NCI-H146 treated with DMSO at 0.1 percent for 48 hours (cell line): ENCODE measurements around the gene DEDD.

Source experiments
- DNase-seq: peaks from one replicate; lab custom pipeline; 2025; ENCODE audit not compliant: unreplicated experiment; lab: John Stamatoyannopoulos, UW

DEDD gene

DNA sequence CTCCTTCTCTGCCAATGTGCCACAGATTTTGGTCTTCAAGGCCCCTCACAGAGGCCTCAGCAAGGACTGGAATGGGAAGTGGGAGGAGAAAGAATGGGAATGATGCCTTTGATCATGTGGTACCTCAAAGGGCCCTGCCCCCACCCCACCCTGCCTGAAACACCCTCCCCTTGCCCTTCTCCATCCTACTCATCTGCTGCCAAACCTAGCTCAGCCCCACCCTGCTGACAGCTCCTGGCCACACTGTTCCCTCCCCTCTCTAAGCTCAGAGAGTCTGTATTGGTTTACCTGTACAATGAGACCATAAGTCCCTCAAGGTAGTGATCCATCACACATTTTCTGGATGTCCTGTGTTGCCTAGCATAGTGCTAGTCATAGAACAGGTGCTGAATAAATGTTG lies 56.1 kb downstream of the DEDD start:
- no peak for DNase-seq

DNA sequence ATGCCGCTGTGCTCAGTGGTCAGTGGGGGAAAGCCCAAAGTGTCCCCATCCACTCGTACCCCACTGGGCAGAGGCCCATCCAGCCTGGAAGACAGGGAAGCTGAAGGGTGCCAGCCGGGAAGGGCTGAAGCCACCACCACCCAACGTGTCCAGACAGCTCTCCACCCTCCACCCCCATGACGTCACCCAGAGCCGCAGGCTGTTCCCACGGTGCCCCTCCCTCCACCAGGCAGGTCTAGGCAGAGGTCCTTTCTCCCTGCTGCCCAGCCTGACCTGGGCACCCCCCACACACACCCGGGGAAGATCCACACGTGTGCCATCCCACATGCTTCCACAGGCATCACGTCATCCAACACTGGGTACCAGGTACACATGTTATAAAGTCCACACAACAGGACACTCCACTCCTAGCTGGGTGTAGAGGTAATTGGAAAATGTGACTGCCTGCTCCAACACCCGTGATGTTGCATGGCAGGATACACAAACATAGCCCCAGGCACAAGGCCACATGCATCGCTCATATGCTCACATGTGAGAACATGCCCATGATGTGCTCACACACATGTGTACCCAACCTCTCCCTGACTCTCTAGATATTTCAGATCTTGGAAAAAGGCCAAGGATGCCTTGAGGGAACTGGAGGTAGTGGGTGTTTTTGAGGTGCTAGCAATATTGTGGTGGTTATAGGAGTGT lies 57.6 kb downstream of the DEDD start:
- DNase-seq, result no peak

GRCh38 chr1:161073474-161074121 lies 58.9 kb downstream of the DEDD start:
- DNase-seq, result no peak

DNA sequence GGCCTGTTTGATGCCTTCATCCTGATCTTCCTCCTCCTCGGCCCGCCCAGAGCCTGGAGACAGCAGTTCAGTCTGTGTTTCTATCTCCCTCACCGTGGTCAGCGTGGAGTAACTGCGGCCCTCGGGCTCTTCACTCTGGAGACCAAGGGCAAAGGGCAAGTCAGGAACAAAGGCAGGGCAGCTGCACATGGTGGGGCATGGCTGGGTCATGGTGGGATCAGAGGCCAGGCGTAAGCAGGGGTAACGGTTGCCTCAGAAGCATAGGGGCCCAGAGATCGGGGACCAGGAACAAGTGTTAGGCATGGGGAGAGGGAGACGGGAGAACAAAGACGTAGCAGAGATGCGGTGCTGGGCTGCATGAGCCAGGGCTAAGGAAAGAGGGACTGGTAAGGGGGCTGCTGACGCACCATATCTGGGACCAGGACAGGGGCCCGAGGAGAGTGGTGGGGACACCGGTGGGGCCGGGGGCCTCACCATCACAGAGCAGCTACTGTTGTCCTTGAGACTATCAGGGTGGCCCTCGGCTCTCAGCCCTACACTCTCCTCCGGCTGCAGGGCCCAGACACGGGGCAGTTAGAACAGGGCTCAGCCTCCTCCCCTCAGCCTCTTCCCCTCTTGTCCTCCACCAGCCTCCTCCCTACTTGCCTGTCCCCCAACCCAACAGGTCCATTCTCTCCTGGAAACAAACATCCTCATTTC lies 59.6 kb downstream of the DEDD start:
- no peak for DNase-seq

DNA sequence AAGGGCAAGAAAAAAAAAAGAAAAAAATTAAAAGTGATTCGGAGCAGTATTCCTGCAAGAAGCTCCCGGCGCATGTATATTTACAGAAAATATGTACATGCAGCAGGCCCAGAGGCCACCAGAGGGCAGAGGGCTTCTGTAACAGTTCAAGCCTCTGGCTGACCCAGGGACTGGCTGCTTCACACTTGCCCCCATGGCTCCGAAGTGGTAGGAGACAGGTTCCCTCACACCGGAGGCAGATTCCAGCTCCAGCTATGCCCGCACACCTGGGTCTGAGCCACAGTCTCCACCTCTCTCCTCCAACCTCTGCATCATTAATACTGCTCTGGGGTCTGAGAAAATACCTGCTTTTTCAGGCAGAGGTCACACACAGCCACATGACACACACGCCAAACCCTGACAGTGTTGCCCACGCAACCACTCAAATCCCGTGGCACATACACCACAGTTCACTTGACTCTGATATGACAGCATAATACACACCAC lies 60.5 kb downstream of the DEDD start:
- DNase-seq, result no peak
